ENCODE results near the gene BRCA2.

BRCA2 gene

GRCh38 chr13:32409001-32409313 lies 93.6 kb downstream of the BRCA2 start:
- in situ Hi-C loops (cut with MboI; ENCODE audit: low sequenced_read_pairs, unreplicated experiment): no loop called here
- TF ChIP-seq CTCF (IDR thresholded peaks at IDR 0.05; ENCODE audit: borderline replicate concordance, control extremely low read depth, extremely low read depth, insufficient read depth, missing control alignments): no peak
- DNase-seq (ENCODE audit: low spot score): no peak

- DNase-seq (ENCODE audit: low spot score): no peak
- no peak for TF ChIP-seq CTCF (IDR thresholded peaks at IDR 0.05; ENCODE audit: borderline replicate concordance, control extremely low read depth, extremely low read depth, insufficient read depth, missing control alignments)
- in situ Hi-C loops (cut with MboI; ENCODE audit: low sequenced_read_pairs, unreplicated experiment): no loop called here
Measured at GRCh38 chr13:32409561-32410421, 94.5 kb downstream of the BRCA2 start.

- in situ Hi-C loops (cut with MboI; ENCODE audit: low sequenced_read_pairs, unreplicated experiment): no loop called here
- TF ChIP-seq CTCF (IDR thresholded peaks at IDR 0.05; ENCODE audit: borderline replicate concordance, control extremely low read depth, extremely low read depth, insufficient read depth, missing control alignments): no peak
- DNase-seq (ENCODE audit: low spot score): no peak
Measured at GRCh38 chr13:32413284-32413683, 98.0 kb downstream of the BRCA2 start.

- no peak for DNase-seq (ENCODE audit: low spot score)
Measured at GRCh38 chr13:32414580-32414979, 99.3 kb downstream of the BRCA2 start.

GRCh38 chr13:32415019-32415418 lies 99.7 kb downstream of the BRCA2 start:
- peak; percentile 16 for TF ChIP-seq CTCF (IDR thresholded peaks at IDR 0.05; ENCODE audit: borderline replicate concordance, control extremely low read depth, extremely low read depth, insufficient read depth, missing control alignments)
- in situ Hi-C loops (cut with MboI; ENCODE audit: low sequenced_read_pairs, unreplicated experiment): no loop called here
- DNase-seq (ENCODE audit: low spot score): no peak

More at GRCh38 chr13:32414580-32414979, 99.3 kb downstream of the BRCA2 start:
- in situ Hi-C loops (cut with MboI; ENCODE audit: low sequenced_read_pairs, unreplicated experiment): no loop called here
- no peak for TF ChIP-seq CTCF (IDR thresholded peaks at IDR 0.05; ENCODE audit: borderline replicate concordance, control extremely low read depth, extremely low read depth, insufficient read depth, missing control alignments)

GRCh38 chr13:32417995-32418394 lies 102.7 kb downstream of the BRCA2 start:
- no peak for TF ChIP-seq CTCF (IDR thresholded peaks at IDR 0.05; ENCODE audit: borderline replicate concordance, control extremely low read depth, extremely low read depth, insufficient read depth, missing control alignments)
- in situ Hi-C loops (cut with MboI; ENCODE audit: low sequenced_read_pairs, unreplicated experiment): no loop called here

More at GRCh38 chr13:32417995-32418394, 102.7 kb downstream of the BRCA2 start:
- no peak for DNase-seq (ENCODE audit: low spot score)
